GM10248 (cell line): ENCODE results near the gene MIA2.

Experiments
- CTCF ChIA-PET: fragments of 300-600 bp; sonication (Branson Sonifier 250); formaldehyde crosslinking; extraction: SDS; loops from one replicate; lab custom pipeline; 2021; ENCODE audit warnings: antibody characterized with exemption; lab: Yijun Ruan, JAX
- POLR2A ChIA-PET: fragments of 350-650 bp; sonication (Branson Sonifier 250); formaldehyde crosslinking; extraction: SDS; loops from one replicate; lab custom pipeline; 2020; ENCODE audit warnings: antibody characterized with exemption; lab: Yijun Ruan, JAX
- DNase-seq: peaks from one replicate; pipeline ENCODE4 v3.0.0; 2012; ENCODE audit errors: extremely low spot score
- CTCF ChIP-seq: IDR thresholded peaks from 2 replicates; pipeline ENCODE4 v1.5.1; 2012; ENCODE audit warnings: mild to moderate bottlenecking, low read depth; ENCODE audit errors: extremely low read depth, missing control alignments, control extremely low read depth

The MIA2 gene

GRCh38 chr14:39376667-39377403 lies 143.1 kb downstream of the MIA2 start:
- ChIA-PET CTCF (interaction anchor here (0.9 to 1.4 kb wide), 7 partner anchors 8 to 655 kb away, joined by 3 to 6 read pairs (median 3); no protein-coding TSS in a partner anchor), POLR2A (no interaction called here)
- no peak for DNase-seq
- no peak for TF ChIP-seq CTCF

GRCh38 chr14:39381366-39381765 lies 147.7 kb downstream of the MIA2 start:
- TF ChIP-seq CTCF = no peak
- DNase-seq = no peak
- CTCF ChIA-PET = interaction anchor here (1.4 to 3.1 kb wide), 3 partner anchors 11 to 44 kb away, joined by 4 to 19 read pairs (median 7); no protein-coding TSS in a partner anchor
- POLR2A ChIA-PET = no interaction called here

- no peak for TF ChIP-seq CTCF
- CTCF ChIA-PET = interaction anchor here (1.4 to 3.1 kb wide), 7 partner anchors 10 to 97 kb away, joined by 3 to 19 read pairs (median 4); no protein-coding TSS in a partner anchor
- POLR2A ChIA-PET = no interaction called here
- DNase-seq = no peak
These were observed 148.7 kb downstream of the MIA2 start for GRCh38 chr14:39382463-39382862.

DNA sequence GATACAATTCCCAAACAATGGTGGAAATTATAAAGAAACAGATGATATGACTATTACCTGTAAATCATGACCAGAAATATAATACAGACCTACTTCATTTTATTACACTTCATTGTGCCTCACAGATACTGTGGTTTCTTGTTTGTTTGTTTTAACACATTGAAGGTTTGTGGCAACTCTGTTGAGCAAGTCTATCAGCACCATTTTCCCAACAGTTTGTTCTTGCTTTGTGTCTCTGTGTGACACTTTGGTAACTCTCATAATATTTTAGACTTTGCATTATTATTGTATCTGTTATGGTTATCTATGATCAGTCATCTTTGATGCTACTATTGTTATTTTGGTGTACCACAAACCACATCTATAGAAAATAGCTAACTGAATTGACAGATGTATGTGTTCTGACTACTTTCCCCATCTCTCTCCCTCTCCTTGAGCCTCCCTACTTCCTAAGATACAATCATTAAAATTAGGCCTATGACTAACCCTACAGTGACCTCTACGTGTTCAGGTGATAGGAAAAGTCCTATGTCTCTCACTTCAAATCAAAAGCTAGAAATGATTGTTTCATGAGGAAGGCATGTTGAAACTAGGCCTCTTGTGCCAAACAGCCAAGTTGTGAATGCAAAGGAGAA lies 149.4 kb downstream of the MIA2 start:
- no peak for TF ChIP-seq CTCF
- POLR2A ChIA-PET = no interaction called here
- CTCF ChIA-PET = interaction anchor here (0.9 to 3.1 kb wide), 8 partner anchors 9 to 96 kb away, joined by 3 to 19 read pairs (median 4); no protein-coding TSS in a partner anchor

DNA sequence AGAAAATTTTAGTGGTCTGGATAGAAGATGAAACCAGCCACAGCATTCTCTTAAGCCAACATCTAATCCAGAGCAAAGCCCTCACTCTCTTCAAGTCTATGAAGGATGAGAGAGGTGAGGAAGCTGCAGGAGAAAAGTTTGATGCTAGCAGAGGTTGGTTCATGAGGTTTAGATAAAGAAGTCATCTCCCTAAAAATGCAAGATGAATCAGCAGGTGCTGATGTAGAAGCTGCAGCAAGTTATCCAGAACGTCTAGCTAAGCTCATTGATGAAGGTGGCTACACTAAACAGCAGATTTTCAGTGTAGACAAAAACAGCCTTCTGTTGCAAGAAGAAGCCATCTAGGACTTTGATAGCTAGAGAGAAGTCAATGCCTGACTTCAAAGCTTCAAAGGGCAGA lies 150.0 kb downstream of the MIA2 start:
- no peak for DNase-seq
- ChIA-PET POLR2A (no interaction called here), CTCF (interaction anchor here (0.9 to 1.8 kb wide), 10 partner anchors 8 to 95 kb away, joined by 3 to 5 read pairs (median 4); no protein-coding TSS in a partner anchor)
- TF ChIP-seq CTCF = no peak

More for the DNA sequence above, 149.4 kb downstream of the MIA2 start:
- DNase-seq = no peak

- ChIA-PET POLR2A (no interaction called here), CTCF (interaction anchor here (0.8 to 1.8 kb wide), 7 partner anchors 9 to 95 kb away, joined by 4 to 5 read pairs (median 4); no protein-coding TSS in a partner anchor)
- TF ChIP-seq CTCF = no peak
- no peak for DNase-seq
These were observed 150.5 kb downstream of the MIA2 start for GRCh38 chr14:39384177-39384576.
